HT-29 (cell line): ENCODE measurements around the gene INA. TPM values are rescaled to one million over a fixed set of nuclear protein-coding genes. Genes with fewer than 3 reads are reported as not detected.
A peak's percentile ranks its signal among the peaks of the same experiment; 100 is the strongest.

Source experiments
- DNase-seq: peaks from one replicate; pipeline ENCODE4 v3.0.0-alpha.2; 2015; ENCODE audit warnings: low spot score
- total RNA-seq: library from RNA; depleted of rRNA; stranded (reverse); fragments of >200 nt; shearing (Covaris generic); gene quantifications from 2 replicates; pipeline ENCODE4 v1.2.3, GENCODE V29; 2014

The INA gene
- total RNA-seq, 1 experiment from 2014 or later = not detected

DNA sequence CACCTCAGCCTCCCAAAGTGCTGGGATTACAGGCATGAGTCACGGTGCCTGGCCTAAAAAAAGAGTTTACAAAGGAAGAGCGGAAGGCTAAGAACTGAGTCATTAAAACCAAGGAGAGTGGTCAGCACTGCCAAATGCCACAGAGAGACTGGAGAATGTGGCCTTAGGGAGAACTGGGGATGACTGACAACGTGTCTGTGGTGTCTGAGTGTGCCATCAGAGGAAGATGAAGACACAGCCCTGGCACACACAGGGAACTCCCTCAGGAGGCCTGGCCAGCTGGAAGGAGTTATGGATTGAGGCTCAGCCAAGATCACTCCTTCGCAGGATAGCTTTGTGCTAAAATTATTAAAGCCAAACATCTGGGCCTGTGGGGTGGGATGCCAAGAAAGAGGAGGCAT is 3.9 kb upstream of the INA start:
- no peak for DNase-seq

DNA sequence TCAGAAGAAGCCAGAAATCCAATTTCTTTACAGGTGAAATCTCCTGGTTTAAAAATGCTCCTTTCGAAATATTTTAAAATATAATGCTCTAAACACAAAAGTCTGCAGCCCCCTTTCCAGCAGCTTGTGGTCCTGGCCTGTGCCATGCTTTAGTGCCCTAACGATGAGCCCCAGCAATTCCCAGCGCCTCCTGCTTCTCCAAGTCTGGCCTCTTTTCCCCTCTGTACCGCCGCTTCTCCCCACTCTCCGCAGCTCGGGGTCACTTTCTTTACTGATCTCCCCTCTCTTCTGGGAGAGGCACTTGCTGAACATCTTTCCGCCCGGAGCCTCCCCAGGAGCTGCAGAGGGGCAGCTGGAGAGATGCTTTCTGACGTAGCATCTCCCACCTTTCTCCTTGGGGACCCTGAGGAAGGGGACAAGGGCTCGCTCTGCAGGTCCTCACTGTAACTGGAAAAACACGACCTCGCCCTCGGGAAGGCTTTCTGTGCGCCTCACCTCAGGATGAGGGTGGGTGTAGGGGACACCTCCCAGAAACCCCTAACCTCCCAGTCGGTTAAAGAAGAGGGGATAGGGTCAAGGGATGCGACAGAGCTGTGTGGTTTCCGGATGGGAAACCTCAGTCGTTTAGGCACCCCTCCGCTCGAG is 565 bp upstream of the INA start:
- DNase-seq = no peak

DNA sequence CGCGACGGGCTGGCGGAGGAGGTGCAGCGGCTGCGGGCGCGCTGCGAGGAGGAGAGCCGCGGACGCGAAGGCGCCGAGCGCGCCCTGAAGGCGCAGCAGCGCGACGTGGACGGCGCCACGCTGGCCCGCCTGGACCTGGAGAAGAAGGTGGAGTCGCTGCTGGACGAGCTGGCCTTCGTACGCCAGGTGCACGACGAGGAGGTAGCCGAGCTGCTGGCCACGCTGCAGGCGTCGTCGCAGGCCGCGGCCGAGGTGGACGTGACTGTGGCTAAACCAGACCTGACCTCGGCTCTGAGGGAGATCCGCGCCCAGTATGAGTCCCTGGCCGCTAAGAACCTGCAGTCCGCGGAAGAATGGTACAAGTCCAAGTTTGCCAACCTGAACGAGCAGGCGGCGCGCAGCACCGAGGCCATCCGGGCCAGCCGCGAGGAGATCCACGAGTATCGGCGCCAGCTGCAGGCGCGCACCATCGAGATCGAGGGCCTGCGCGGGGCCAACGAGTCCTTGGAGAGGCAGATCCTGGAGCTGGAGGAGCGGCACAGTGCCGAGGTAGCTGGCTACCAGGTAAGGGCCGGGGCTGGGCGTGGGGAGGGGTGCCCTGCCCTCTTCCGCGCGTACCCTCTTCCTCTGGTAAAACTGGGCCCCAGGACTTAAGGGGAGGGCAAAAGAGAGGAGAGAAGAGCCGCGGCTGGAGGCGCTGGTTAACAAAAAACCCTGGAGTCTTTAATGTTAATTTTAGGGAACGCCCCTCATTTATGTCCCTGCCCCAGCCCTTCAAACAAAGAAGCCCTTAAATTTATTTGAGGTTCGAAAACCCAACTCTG is 987 bp downstream of the INA start:
- DNase-seq = no peak

DNA sequence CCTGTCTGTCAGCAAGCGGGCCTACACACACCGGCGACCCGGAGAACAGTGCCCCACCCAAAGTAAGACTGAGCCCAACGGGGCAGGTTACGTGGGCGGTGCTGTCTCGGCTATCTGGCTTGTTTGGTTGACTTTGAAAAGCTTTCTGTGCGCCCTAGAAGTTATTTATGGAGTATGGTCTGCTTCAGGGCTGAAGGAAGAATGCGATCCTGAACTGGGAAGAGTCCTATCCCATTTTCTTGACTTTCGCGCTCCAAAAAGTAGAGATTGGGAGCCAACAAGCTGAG is 1.5 kb downstream of the INA start:
- no peak for DNase-seq

DNA sequence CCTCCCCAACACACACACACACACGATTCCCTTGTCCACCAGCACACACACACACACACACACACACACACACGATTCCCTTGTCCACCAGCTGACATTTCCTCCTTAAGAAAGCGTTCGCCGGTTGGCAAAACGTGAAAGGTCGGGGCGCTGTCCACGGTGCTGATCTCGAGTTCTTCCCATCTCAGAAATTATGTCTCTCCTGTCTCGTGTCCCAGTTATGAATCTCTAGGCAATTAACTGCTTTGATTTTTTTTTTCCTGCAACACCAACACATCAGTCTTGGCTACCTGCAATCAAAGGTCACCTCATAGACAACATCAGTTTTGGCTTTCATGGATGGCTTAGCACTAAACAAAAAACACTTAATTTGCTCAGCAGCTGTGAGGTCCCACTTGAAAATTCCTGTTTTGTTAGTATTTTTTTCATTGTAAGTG is 1.9 kb downstream of the INA start:
- peak; percentile 7 for DNase-seq

DNA sequence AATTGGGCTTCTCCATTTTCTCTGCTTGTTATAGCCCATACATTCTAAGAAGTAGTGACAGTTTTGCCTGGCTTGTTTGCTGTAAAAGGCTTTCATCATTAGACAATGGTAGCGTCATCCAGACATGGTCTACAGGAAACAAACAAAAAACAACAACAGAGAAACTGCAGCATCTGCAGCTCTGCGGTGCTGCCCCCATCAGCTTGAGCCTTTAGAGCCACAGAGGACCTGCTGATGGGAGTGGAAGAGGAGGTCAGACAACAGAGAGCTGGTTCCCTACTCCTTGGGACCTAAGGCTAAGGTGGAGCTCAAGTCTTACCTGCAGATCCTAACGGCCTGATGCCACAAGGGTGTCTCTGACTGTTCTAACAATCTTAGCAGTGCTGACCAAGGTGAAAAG is 3.1 kb downstream of the INA start:
- no peak for DNase-seq

DNA sequence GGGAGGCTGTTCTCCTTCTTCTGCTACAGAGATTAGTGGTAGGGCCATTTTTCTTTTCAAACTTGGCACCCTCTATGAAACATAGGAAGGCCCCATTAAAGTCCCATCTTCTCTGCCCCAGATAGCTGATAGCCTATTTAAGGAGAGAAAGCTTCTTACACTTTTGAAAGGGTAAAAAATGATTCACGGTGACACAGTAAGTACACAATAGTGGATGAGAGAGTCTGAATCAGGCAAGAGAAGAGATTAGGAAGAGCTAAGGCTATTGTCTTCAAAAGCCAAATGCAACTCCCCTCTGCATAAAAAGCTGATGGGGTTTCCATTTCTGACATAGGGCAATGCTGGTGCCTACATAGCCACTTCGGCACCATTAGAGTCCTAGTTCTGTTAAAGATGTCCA is 3.6 kb downstream of the INA start:
- no peak for DNase-seq

DNA sequence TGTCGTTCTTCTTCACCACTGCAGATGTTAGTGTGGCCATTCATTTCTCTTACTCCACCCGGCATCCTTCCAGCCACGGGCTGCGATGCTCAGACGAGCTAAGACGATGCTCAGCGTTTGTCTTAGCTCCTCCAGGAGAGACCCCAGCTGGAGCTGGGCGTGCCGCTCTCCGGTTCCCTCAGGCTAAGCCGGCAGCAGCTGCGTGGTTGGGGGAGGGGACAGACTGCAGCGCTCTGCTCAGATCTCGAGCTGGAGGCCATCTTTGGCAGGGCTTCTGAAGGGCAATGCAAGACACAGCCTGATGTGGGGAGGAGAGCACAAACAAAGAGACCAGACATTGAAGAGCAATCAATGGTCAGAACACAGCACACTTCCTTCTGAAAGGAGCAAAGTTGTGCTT is 4.8 kb downstream of the INA start:
- DNase-seq = no peak

DNA sequence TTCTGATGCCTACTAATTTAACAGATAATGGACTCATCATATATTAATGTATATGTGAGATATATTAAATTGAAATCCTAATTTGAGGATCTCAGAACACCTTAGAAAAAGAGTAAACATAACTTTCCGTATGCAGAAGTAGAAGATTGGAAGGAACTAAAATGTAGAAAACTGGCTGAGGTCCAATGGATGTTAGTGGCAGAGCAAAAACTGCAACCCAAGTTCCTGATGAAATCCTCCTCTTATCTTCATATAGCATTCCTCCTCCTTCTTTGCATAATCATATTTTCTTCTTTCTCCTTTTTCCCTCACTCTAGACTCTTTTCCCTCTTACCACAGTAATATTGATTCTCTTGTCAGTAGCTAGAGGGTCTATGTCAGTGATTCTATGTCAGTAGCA is 6.0 kb downstream of the INA start:
- no peak for DNase-seq

DNA sequence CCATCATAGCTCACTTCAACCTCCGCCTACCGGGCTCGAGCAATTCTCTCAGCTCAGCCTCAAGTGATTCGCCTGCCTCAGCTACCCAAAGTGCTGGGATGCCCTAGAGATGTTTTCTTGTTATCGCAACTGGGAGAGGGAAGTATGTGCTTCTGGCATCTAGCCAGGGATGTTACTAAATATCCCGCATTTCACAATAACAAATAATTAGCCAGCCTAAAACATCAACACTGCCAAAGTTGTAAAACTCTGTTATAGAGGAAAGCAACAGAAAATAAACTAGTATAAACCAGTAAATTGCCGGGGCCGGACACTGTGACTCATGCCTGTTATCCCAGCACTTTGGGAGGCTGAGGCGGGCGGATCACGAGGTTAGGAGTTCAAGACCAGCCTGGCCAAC is 7.2 kb downstream of the INA start:
- DNase-seq = no peak

DNA sequence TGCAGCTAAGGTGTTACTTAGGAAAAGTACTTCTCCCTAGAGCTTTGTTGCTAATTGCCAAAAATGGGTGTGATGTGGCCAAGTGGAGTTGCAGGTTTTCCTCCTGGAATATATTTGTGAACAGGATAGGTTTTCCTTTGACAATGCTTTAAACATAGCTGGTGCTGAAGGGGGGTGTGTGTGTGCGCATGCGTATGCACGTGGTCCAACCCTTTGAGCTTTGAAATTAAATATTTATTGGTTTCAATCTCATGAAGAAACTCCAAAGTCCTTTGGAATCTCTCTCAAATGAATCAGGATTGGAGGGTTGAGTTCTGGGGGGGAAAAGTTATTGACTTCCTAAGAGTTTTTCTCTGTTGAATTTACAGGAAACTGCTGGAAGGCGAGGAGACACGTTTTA is 11.1 kb downstream of the INA start:
- no peak for DNase-seq

DNA sequence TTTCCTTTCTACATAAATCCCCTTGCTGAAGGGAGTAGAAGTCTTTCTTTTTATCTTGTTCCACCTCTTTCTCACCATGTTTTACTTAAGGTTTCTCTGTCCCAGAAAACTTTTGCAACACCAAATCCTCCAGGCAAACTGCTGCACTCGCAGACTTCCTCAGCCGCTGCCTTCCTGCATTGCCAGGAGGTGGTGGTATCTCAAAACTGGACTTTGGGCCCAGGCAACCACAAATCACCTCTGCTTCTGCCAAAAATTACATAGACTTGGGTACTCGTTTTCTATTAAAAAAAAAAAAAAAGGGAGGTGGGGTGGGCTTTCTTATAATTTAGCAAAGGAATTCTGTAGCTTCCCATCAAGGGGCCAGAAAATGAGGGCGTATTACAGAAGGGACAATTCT is 14.7 kb downstream of the INA start:
- DNase-seq = no peak

DNA sequence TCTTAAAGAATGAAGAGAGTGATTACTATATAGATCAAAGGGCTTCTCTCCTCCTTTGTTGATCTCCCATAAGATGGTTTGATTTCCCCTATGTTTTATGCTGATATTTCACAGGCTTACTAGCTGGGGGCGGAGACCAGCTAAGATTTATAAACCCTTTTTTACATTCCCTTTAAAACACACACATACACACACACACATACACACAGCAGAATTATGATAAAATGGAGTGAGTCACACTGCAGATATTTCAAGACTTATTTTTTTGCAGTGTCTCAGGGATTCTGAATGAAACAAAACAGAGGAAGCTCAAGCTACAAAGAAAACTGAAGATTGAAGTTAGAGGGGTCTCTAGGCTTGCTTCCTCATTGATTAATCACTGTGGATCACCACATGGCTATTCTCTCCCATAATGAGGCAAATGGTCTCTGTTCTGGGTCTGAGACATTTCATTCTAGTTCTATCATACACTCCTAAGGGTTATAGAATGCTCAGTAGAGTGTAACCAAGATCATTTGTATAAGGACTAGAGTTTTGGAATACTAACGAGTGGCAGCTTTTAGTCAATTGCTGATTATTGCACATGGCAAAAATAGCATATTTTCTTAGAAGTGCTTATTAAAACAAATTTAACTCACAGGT is 18.6 kb downstream of the INA start:
- DNase-seq = no peak

DNA sequence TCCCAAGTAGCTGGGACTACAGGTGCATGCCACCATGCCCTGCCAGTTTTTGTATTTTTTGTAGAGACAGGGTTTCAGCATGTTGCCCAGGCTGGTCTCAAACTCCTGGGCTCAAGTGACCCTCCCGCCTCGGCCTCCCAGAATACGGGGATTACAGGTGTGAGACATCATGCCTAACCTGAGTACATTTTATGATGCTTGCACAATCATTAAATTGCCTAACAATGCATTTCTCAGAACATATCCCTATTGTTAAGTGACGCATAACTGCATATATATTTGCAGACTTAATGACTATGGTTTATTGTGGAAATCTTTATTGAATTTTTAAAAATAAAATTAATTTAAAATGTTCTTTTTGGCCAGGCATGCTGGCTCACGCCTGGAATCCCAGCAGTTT is 30.7 kb downstream of the INA start:
- no peak for DNase-seq

DNA sequence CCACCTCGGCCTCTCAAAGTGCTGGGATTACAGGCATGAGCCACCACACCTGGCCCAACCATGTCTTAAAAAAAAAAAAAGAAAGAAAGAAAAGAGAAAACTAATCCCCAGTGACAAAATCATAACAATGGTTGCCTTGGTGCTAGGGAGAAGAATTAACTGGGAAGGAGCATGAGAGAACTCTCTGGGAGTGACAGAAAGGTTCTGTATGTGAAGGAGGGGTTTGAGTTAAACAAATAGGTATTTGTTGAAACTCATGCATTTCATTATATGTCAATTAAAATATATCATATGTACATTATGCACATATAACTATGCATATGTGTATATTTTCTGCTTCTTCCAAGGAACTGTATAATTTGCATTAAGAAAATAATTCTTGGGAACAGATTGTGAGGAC is 33.3 kb downstream of the INA start:
- no peak for DNase-seq

DNA sequence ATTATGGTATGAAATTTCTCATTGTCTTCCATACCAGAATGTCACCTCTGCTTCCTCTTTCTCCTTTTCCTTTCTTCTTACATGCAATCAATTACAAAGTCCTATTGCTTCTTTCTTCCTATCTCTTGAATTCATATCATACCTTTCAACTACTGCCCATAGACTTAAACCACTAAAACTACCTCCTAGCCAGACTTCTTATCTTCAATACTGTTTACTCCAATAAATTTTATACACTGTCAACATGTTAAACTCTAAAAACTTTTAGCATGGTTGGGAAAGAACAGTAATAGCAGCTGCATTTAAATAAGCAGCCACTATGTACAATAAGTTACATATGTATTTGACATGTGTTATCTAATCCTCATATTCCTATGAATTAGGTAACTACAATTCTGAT is 39.1 kb downstream of the INA start:
- no peak for DNase-seq

DNA sequence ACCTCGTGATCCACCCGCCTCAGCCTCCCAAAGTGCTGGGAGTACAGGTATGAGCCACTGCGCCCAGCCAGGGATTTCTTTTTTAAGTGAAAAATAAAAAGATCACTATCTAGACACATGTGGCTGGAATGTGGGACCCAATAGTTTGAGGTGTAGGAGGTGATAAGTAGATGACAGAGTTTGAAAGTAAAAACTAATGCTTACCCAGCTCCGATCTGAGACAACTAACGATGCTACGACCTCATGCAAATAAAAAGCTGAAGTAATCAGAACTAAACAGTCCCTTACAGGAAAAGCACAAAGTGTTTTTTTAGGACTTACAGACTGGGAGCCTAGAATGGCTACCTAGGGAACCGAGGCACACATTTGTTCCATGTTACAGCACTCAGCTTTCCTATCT is 51.0 kb downstream of the INA start:
- DNase-seq = no peak

DNA sequence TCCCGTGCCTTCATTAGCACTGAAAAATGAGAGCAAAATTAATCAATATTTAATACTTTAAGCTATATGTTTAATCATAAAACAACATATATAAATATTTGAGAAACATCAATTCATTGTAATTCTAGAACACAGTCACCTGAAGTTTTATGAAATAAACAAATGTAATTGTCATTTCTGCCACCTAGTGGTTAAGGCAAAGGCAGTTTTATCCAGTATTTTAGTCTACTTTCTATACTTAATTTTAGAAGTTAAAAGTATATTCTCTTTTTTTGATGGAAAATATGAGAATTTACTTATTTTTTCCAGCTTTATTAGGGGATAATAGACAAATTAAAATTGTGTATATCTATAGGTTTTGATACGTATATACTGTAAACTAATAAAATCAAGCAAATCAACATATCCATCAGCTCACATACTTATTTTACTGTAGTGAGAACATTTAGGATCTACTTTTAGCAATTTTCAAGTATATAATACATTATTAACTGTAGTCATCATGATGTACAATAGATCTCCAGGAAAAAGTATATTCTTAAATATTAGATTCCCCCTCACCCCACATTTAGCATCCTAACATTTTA is 57.1 kb downstream of the INA start:
- peak; percentile 47 for DNase-seq

DNA sequence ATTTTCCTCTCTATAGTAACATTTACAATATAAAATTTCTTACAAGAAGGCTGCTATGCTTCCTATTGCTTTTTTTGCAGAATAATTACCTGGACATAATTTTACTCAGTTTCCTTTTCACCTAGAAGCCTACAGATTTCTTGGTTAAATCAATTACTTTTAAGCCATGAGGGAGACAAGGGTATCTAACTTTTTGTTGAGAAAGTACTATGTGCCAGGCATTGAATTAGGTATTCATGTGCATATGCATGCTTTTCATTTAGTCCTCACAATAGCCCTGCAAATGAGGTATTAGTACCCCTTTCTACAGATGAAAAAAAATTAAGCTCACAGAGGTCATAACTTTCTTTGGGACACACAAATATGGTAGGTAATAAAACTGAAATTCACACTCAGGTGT is 57.6 kb downstream of the INA start:
- DNase-seq = no peak

DNA sequence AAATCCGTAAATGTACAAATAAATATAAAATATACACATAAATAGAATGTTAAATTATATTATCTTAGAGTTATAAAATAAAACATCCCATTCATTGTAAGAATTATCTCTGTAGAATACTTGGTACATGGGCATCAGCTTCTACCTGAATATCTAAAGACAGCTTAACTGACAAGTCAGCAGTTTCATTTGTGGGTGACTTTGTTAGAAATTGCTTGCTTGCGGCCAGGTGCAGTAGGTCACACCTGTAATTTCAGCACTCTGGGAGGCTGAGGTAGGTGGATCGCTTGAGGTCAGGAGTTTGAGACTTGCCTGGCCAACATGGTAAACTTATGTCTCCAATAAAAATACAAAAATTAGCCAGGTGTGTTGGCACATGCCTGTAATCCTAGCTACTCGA is 59.4 kb downstream of the INA start:
- no peak for DNase-seq
